GM04503 (cell line): ENCODE measurements around the gene HOOK2.

Experiments used
- DNase-seq: peaks from one replicate; pipeline ENCODE4 v3.0.0-alpha.2; 2012; ENCODE audit warnings: low read depth

The HOOK2 gene

DNA sequence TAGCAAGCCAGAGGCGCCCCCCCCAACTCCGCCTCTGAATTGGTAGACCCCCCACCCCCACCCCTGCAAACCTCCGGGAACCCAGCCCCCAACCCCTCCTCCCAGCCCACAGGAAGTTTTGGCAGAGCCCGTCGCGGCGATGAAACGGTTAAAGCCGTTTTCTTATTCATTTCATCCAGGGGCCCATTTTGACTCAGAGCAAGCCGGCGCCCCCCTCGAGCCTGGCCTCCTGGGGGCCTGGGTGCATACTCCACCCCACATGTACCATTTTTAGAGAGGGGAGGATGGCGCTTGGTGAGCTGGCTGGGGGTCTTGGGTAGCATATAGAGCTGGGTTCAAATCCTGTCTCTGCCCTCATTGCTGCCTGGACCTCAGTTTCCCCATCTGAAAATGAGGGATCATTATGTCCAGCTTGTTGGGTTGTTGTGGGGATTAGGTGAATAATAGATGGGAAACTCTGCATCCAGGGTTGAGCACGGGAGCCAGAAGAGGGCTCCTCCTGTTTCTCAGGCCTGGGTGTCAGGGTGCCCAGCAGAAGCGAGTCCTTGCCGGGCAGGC lies 8.0 kb upstream of the HOOK2 start:
- DNase-seq = no peak

GRCh38 chr19:12782424-12783290 lies 7.3 kb upstream of the HOOK2 start:
- DNase-seq = no peak

DNA sequence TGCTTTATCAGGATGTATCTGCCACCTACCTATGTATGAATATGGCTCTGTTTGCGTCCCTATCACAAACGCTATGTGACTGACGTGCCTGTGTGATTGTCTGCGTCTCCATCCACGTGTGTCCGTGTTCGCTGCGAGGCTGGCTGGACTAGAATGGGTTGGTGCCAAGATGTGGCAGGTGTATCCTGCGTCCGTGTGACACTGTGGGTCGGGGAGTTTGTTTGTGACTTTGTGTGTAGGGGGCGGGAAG lies 6.7 kb upstream of the HOOK2 start:
- no peak for DNase-seq

DNA sequence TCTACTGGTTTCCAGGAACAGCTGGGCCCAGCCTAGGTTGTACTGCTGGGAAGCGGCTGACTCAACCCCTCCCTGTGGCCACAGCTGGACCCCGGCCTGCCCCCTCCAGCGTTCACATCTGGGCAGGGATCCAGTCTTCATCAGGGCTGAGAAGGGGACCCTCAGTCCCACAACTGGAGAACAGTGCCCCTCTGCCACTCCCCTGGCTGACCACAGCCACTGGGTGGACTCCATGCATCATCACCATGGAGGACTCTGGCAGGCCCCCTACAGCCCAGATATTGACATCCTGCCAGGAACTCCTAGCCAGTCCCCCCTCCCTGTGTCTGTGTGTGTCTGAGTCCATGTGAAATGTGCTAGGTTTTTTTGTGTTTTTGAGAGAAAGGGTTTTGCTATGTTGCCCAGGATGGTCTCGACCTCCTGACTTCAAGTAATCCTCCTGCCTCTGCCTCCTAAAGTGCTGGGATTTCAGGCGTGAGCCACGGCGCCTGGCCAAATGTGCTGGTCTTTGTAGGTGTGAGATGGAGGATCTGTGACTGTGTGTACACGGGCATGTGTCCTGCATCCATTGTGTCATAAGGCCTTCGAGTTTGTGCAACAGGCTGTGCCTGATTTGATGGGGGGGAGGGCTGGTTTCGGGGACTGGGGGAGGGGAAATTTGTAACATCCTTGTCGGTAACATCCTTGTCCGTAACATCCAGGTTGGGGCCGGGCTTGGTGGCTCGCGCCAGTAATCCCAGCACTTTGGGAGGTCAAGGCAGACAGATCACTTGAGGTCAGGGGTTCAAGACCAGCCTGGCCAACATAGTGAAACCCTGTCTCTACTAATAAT lies 4.0 kb upstream of the HOOK2 start:
- no peak for DNase-seq

- DNase-seq = no peak
Measured at GRCh38 chr19:12778905-12779161, 3.5 kb upstream of the HOOK2 start.

DNA sequence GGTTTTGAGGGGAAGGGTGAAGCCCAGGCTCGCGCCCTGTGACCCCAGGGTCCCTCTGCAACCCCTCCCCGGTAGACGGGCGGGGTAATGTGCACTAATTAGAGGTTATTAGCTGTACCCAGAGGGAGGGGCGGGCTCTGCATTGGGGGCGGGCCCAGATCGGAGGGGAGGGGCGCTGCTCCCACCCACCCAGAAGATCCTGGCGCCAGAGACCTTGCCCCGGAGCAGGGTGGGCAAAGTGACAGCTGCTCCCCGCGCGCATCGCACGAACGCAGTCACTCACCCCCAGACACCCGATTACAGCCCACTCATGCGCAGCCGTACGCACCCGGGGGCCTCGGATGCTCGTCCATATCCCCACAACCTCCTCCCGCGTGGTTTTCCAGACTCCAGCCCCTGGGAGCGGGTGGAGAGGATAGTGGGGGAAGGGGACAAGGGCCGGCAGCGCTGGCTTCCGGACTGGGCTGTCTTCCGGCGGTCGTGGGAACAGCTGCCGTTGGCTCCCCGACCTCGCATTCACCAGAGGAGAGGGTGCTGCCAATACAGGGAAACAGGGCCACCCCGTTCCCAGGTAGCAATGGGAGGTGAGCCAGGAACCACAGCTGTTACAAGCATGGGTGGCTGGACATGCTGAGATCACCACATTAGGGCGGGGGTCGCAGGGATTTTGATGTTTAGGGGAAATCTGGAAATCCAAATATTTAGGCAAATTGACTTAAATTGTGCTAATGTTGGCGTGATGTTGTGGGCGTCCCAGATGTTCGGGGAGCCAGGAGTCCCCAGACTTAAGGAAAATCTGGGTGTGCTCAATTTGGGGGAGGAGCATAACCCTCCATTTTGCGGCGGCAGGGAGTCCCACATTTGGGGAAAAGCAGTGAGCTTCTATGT lies 2.9 kb upstream of the HOOK2 start:
- DNase-seq = no peak

- no peak for DNase-seq
Measured at GRCh38 chr19:12777217-12778016, 2.1 kb upstream of the HOOK2 start.

DNA sequence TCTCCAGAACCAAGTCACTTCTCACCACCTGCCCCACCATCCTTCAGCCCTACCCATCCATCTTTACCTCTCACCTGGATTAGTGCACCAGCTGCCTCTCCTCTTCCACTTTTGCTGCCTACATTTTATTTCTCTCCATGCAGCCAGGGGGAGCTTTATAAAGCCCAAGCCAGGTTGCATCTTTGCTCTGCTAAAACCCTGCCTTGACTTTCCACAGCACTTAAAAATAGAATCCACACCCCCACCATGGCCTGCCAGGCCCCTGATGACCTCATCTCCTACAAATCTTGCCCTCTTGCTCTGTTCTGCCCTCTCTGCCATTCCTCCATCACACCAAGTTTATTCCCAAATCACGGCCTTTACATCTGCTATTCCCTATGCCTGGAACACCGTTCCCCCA lies 1.8 kb downstream of the HOOK2 start:
- DNase-seq = no peak

GRCh38 chr19:12772323-12772722 lies 3.0 kb downstream of the HOOK2 start:
- DNase-seq = no peak

- DNase-seq = no peak
Measured at GRCh38 chr19:12770922-12771321, 4.4 kb downstream of the HOOK2 start.

DNA sequence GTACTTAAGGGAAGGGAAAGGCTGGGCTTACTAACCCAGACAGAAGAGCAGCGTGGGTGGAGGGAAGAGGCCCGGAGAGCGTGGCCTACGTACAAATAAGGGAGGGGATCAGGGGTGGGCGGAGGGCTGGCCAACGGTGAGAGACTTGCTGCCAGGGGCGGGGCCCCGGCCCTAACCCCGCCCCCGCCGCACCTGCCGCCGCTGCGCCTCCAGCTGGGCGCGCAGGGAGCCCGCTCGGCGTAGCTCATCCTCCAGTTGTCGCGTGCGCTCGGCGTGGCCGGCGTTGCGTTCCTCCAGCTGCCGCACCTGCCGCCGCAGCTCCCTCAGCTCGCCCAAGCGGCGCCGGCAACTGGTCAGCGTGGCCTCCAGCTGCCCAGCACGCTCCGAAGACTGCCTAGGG lies 5.7 kb downstream of the HOOK2 start:
- DNase-seq = no peak

DNA sequence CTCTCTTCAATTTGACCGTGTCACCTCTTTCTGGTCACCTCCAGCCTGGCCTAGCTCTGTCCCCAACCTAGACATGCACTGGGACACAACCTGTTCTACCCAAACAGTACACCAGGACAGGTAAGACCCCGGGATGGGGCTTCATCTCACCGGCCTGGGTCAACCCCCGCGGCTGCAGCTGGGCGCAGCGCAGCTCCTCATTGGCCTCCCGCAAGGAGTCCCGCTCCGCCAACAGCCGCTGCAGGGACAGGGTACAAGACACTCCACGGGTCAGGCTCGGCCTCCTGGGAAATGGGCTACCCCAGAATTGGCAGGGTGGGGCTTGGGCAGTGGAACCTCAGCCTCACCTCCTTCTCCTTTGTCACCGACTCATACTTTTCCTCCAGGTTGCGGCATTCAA lies 7.7 kb downstream of the HOOK2 start:
- no peak for DNase-seq

DNA sequence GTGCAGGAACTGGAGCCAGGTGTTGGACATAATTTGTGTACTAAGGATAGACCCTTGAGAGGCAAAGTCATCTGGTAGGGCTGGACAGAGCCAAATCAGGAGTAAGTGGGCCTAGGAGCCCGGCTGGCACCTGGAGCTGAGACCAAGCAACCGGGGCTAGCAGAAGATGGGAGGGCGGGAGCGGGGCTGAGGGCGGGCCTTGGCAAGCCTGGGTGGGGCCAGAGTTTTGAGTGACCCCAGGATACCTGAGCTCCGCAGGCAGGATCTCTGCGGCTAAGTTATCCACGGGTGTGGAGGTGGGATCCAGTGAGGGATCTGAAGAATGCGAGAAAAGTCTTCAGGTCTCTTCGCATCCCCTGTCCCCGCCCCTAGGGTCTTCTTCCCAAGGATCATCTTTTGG lies 8.2 kb downstream of the HOOK2 start:
- DNase-seq = no peak

DNA sequence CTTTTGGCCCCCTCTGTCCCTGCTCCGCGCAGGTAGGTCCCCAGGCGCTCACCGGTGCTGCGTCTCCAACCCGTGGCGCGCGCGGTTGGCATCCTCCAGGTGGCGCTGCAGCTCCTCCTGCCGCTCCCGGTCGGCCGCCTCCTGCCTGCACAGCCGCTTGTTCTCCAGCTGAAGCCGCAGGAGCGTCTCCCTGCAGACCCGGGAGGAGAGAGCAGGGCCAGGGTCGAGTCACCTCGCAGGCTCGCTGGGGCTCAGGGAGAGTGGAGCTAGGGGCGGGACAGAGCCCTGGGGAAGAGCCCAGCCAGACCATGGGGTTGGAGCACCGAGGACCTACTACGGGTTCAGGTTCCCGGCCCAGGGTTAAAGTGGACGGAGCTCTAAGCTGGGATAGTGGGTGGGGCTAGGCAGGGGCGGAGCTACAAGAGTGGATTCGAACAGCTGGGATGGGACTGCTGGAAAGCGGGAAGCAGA lies 9.3 kb downstream of the HOOK2 start:
- no peak for DNase-seq

GRCh38 chr19:12764698-12765097 lies 10.7 kb downstream of the HOOK2 start:
- no peak for DNase-seq

DNA sequence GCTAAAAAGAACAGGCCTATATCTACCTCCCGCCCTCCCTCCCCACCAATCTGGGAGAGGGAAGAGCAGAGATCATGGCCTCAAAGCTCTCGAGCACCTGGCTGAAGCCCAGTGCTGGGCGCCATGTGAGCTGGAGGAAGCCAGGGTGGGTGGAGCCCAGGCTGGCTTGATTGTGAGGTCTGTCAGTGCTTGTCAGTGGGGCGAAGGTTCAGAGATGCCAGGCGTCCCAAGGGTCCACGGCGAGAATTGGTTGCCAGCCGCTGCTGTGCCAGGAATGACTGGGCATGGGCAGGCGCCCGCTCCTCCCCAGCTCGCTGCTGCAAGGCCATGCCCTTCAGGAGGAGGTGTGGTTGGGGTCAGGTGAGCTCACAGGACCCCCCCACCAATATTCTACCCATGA lies 12.3 kb downstream of the HOOK2 start:
- no peak for DNase-seq

DNA sequence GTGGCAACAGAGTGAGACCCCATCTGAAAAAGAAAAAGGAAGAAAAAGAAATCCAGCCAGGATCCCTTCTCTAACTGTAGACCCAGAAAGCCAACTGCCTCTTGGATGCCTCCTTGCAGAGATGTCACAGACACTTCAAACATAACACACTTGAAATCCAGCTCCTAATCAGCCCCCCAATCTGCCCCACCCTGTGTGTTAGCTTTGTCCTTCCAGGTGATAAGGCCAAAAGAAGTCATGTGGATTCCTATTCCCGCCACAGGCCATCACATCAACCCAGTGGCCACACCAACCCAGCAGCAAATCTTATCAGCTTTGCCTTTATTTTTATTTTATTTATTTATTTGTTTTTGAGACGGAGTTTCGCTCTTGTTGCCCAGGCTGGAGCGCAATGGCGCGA lies 15.7 kb downstream of the HOOK2 start:
- no peak for DNase-seq

DNA sequence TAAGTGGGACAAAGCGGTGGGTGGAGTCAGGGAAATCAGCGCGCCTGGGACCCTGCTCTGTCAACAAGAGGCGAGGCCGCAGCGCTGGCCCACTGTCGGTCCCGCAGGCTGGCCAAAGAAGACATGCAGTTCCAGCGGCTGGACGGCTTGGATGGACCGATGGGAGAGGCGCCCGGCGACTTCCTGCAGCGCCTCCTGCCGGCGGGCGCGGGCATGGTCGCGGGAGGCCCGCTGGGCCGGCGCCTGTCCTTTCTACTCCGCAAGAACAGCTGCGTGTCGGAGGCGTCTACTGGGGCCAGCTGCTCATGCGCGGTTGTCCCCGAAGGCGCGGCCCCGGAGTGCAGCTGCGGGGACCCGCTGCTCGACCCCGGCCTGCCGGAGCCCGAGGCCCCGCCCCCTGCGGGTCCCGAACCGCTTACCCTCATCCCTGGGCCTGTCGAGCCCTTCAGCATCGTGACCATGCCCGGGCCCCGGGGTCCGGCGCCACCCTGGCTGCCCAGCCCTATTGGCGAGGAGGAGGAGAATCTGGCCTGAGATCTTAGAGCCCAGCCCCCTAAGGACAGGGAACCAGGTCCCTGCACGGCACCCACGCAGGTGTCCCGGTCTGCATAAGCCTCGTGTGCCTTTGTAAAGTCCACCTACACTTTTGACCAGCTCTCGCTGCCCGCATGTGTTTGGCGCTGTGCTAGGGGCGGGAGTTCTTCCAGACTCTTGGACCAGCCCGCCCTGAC lies 17.6 kb downstream of the HOOK2 start:
- DNase-seq = no peak

- no peak for DNase-seq
Measured at GRCh38 chr19:12756150-12756883, 19.0 kb downstream of the HOOK2 start.

DNA sequence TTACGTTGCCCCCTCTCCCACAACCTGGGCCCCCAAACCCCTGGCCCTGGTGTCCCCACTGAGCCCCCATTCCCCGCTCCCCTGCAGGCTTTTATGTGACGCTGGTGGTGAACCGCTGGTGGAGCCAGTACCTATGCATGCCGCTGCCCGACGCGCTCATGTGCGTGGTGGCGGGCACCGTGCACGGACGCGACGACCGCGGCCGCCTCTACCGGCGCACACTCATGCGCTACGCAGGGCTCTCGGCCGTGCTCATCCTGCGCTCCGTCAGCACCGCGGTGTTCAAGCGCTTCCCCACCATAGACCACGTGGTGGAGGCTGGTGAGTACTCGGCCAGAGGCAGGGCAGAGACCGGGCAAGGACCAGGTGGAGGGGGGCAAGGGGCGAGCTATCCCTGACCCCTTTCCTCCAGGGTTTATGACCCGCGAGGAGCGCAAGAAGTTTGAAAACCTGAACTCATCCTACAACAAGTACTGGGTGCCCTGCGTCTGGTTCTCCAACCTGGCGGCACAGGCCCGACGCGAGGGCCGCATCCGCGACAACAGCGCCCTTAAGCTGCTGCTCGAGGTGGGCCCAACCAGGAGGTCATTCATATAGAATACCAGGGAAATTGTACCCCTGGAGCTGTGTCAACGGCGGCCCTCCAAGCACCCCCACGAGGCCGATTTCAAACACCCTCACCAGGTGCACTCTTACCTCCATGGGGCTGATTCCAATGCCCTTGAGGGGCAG lies 20.7 kb downstream of the HOOK2 start:
- DNase-seq = no peak
